Right kidney (tissue), 9 donors: ENCODE measurements around the gene CALML3.
"Not testable (repeated sequence)": the region's sequence is repeated elsewhere in the genome, so short reads cannot be mapped to it uniquely, and the experiment has no call there.

ENCODE experiments used
- DNase-seq: peaks from one replicate; pipeline ENCODE4 v3.0.0-alpha.2; 2016
- long read RNA-seq, 8 donors: transcript quantifications; one replicate each; lab custom pipeline, GENCODE V29; 2026

CALML3 gene
- long read RNA-seq, donor 1 = 0 reads
- long read RNA-seq, donor 2 = 0 reads
- long read RNA-seq, donor 3 = 0 reads
- long read RNA-seq, donor 4, partial matches to known transcripts = 0 of 1 reads
- long read RNA-seq, donor 4, other reads (novel, unspliced or antisense) = 0 of 1 reads
- long read RNA-seq, donor 5, partial matches to known transcripts = 0 of 1 reads
- long read RNA-seq, donor 5, other reads (novel, unspliced or antisense) = 0 of 1 reads
- long read RNA-seq, donor 6 = 0 reads
- long read RNA-seq, donor 7 = 0 reads
- long read RNA-seq, donor 8 = 0 reads

DNA sequence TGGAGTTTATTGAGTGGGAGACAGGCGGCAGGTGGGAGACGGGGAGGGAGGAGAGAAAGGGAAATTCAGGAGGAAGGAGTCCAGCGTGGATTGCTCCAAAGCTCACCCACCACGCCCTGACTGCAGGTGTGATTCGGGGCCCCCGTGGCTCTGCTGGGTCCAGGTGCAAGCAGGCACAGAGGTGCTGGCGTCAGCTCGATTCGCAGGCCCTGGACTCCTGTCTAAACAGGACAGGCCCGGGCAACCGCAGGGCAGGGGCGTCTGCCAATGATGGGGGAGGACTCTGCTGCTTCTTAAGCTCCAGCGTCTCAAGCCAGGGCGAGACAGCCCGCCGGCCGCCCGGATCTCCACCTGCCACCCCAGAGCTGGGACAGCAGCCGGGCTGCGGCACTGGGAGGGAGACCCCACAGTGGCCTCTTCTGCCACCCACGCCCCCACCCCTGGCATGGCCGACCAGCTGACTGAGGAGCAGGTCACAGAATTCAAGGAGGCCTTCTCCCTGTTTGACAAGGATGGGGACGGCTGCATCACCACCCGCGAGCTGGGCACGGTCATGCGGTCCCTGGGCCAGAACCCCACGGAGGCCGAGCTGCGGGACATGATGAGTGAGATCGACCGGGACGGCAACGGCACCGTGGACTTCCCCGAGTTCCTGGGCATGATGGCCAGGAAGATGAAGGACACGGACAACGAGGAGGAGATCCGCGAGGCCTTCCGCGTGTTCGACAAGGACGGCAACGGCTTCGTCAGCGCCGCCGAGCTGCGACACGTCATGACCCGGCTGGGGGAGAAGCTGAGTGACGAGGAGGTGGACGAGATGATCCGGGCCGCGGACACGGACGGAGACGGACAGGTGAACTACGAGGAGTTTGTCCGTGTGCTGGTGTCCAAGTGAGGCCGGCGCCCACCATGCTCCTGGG, at the start of gene CALML3:
Gene CALML3, plus strand, starts transcription at position 321 of the 920 bp plus-strand sequence. Its CDS starts 125 bp downstream, at position 446.
- DNase-seq = no peak

GRCh38 chr10:5475088-5475487, 49.7 kb upstream of the CALML3 start:
- DNase-seq = not testable (repeated sequence)

- DNase-seq = not testable (repeated sequence)
Observed at GRCh38 chr10:5475974-5476807, 48.6 kb upstream of the CALML3 start.

- DNase-seq = no peak
Observed at GRCh38 chr10:5476918-5477525, 47.7 kb upstream of the CALML3 start.

DNA sequence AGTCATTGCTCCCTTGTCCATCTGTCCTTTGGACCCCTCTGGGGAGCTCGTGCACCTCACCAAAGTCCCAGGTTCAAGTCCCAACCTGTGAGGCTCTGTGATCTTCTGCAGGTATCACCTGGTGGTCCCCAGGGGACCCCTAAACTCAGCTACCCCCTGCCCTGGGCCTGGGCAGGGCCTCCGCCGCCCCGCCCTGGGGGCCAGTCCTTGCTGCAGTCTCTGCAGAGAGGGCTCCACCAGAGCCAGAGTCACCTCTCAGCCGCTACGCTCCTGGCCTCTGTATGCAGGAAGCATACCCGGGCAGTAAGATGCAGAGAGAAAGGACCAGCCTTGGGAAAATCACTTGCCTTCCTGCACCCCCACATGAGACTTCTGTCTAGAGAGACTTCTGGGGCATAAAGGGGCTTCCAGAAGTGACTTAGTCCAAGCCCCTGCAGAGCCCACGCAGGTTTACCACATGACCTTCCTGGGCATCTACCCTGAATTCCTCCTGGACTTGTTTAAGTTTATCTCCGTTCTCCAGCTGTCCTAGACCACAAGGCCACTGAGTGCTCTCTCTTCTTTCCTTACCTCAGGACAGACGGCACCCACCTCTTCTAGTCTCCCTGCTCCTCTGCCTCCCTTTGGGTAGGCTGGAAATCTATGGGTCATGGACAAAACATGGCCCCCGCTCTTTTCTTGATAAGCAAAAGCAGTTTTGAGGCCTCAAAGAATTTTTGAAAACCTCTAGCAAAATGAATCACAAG, 46.6 kb upstream of the CALML3 start:
- no peak for DNase-seq

- DNase-seq = no peak
Observed at GRCh38 chr10:5478694-5479305, 46.0 kb upstream of the CALML3 start.

DNA sequence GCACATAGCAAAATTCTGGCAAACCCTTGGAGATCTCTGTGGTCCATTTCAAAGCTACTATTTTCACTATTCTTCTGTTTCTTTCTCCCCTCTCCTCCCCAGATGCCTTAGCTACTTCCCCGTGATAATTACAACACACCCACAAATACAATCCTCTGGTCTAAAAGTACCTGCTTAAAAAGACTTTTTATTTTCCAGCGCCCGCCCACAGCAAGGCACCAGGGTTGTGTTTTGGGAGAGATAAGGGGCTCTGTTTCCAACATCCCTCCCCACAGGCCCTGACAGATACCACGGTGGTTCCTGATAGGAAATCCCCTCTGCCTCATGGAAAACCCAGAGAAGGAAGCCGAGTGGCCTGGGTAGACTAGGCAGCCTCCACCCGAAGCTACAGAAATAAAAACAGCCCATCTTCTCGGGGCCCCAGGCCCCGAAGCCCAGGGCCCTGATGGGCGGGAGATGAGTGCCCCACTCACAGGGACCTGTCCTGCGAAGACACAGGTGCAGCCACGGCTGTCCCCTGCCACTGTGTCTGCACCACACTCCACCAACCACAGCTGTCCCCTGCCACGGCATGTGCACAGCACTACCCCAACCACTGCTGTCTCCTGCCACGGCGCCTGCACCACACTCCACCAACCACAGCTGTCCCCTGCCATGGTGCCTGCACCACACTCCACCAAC, 45.1 kb upstream of the CALML3 start:
- DNase-seq = no peak

- no peak for DNase-seq
Observed at GRCh38 chr10:5480162-5480941, 44.4 kb upstream of the CALML3 start.

GRCh38 chr10:5481121-5481520, 43.6 kb upstream of the CALML3 start:
- no peak for DNase-seq

DNA sequence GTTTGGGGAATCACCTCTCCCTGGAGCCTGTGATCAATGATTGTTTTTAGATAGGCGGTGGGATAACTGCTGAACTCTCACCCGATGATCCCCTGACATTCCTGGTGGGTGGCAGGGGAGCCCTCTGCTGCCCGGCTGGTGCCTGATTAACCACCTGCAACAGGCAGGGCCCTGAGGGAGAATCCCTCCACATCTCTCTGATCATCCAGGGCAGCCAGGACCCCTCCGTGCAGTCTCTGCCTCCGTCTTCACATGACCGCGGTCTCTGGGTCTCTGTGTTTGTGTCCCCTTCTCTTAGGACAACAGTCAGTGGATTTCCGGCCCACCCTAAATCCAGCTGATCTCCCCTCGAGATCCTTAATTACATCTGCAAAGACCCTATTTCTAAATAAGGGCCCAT, 42.7 kb upstream of the CALML3 start:
- DNase-seq = no peak

DNA sequence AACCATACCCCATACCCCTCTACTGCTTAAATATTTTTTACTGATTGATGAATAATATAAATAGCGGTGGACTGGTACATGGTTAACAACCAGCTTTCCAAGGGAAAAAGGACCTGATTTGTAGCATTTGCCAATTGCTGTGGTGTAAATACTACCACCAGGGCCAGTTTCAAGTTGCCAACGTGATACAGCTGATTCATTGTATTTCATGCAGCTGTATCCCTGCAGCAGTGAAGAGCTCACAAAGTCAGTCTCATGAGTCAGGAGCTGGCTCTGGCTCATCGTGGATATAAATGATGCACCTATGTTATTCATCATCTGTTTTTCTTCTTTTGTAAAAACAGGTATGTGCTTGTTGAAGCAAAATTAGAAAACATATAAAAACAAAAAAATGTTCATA, 40.6 kb upstream of the CALML3 start:
- DNase-seq = no peak

GRCh38 chr10:5485290-5485689, 39.5 kb upstream of the CALML3 start:
- no peak for DNase-seq

DNA sequence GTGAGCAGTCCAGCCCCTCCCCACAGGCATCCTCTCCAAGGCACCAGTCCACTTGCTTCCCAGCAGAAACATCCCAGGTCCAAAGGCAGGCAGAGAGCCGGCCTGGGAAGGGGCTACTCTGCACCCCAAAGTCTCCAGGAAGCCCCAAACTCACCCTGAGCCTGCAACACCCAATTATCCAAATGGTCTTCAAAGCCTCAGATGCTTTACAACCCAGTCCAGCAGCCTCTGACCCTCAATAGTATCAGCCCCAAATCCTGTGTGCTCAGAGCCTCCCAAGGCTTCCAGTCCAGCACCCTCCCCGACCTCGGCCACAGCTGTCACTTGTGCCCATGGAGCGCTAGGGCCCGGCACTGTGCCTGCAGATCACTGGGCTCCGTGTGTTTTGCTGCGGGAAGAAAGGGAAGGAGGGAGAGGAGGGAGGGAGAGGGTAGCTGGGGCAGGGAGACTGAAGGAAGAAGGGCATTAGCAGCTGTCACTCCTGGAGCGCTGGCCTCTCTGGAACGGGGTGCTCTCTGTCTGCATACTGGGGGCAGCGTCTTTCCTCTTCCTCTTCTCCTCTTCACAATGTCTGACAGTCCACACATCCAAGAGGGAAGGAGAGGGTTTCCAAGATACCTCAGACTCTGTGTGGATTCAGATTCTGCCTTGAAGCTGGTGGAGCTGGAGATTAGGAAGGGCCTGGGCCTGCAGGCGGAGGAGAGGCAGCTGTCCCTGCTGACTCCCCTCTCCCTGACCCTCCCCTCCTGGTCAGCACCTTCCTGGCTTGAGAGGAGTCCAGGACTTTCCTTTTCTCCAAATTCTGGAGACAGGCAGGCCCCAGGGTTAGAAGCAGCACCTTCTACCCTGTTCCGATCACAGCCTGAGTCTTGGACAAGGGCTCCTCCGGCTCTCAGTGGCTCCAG, 38.6 kb upstream of the CALML3 start:
- no peak for DNase-seq

GRCh38 chr10:5486853-5487235, 37.9 kb upstream of the CALML3 start:
- DNase-seq = no peak

DNA sequence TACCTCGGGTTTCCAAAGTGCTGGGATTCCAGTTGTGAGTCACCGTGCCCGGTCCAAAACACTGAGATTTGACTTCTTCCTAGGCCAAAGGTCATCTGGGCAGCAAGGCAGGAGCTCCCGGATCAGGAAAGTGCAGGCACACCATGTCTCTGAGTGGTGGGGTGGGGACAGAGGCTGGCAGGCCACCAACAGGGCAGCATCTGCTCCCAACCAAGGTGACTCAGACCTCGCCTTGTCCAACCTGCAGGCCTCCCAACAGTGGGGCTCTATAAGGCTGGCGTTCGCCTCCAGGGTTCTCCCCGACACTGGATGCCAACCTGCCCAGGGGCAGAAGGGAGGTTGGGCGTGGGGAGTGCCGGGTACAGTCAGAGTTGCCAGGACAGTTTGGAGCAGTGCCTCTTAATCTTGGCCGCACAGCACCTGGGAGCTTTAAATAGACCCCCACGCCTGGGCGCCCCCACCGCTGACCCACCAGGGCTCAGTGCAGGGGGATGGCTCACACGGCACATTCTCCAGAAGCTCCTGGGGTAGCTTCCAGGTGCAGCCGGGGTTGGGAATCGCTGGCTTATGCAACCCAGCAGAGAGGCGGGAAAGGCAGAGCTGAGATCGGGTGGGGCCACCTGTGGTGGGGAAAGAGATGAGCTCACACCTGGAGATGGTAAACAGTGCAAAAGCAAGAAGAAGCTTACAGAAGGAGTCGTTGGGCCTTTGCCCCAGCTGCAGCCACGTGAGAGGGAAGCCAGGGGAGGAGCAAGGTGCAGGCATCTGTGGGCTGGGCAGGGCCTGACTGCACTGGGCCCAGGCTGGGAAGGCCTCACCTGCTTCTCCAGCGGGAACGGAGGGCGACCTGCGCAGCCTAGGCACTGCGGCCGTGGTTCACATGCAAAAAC, 36.2 kb upstream of the CALML3 start:
- DNase-seq = no peak

- no peak for DNase-seq
Observed at GRCh38 chr10:5490032-5490431, 34.7 kb upstream of the CALML3 start.

DNA sequence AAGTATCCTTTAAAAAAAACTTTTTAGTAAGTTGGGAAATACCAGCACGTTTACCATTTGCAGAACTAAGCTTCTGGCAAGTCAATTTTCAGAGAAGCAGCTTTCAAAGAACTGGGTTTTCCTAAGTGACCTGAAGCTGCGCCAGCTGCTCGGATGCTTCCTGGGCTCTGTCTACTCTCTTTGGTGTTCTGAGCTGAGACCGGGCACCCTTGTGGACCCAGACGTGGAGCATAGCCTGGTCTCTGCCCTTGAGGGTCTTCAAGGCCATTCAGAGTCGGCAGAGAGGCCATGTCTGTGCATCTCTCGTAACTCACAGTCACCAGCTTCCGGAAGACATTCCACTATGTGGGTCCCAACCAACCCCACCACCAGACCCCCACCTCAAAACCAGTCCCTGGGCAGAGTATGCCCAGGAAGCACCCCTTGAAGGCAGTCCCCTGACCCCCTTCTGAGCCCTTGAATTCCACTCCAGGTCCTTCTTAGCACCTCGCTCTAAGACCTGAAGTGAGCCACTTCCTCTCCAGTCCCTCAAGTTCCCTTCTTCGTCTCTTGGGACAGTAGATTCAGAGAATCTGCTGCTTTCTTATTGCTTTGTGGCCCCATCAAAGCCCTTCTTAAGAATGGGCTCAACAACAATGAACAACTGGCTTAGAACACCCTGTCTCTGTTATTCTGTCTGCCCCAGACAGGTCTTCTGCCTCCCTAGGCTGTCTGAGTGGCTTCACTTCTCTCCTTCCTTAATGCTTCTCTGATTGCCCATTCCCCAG, 33.9 kb upstream of the CALML3 start:
- DNase-seq = no peak
